IMR-90 (cell line): Measurements from ENCODE around the gene APLN. TPM values are rescaled to one million over a fixed set of nuclear protein-coding genes. Genes with fewer than 3 reads are reported as not detected.

ENCODE experiments used
- ATAC-seq: fragments of 200-7000 bp; cut with Tn5 transposase; 2 replicates; pipeline ENCODE4 v1.9.1; 2020; ENCODE audit warnings: low read depth, mild to moderate bottlenecking, moderate library complexity
- BruUV-seq: library from RNA; stranded (reverse); fragments of 400-500 nt; replicated peaks from 2 replicates; lab custom pipeline; 2021; lab: Mats Ljungman, UMichigan
- CTCF ChIA-PET: fragments of 300-600 bp; formaldehyde crosslinking; extraction: SDS; loops from one replicate; lab custom pipeline; 2021; ENCODE audit warnings: antibody characterized with exemption; lab: Yijun Ruan, JAX
- POLR2A ChIA-PET: fragments of 300-600 bp; sonication (Branson Sonifier 250); formaldehyde crosslinking; loops from one replicate; lab custom pipeline; 2022; ENCODE audit warnings: antibody characterized with exemption; ENCODE audit not compliant: unreplicated experiment; lab: Charles Lee
- DNase-seq: peaks from one replicate; pipeline ENCODE4 v3.0.0; 2013
- H2AFZ ChIP-seq: replicated peaks from 2 replicates; pipeline ENCODE3; 2013; ENCODE audit warnings: low read length, mild to moderate bottlenecking; ENCODE audit not compliant: poor library complexity
- H2AK5ac ChIP-seq: 2 replicates; pipeline ENCODE4 v1.6.1; 2013; ENCODE audit warnings: low read depth, low read length, inconsistent platforms
- H2AK9ac ChIP-seq: replicated peaks from 2 replicates; pipeline ENCODE3; 2013; ENCODE audit warnings: mild to moderate bottlenecking, low read depth, low read length, moderate library complexity; ENCODE audit not compliant: poor library complexity
- H2BK120ac ChIP-seq: 2 replicates; pipeline ENCODE4 v1.6.1; 2013; ENCODE audit warnings: low read depth, low read length, inconsistent platforms
- H2BK15ac ChIP-seq: 3 replicates; pipeline ENCODE4 v1.6.1; 2013; ENCODE audit warnings: low read depth, low read length, inconsistent platforms
- H2BK20ac ChIP-seq: 2 replicates; pipeline ENCODE4 v1.6.1; 2013; ENCODE audit warnings: low read depth, mild to moderate bottlenecking, inconsistent platforms, low read length, moderate library complexity
- H2BK5ac ChIP-seq: 2 replicates; pipeline ENCODE4 v1.6.1; 2013; ENCODE audit warnings: mild to moderate bottlenecking, low read depth, low read length, inconsistent platforms; ENCODE audit not compliant: poor library complexity, severe bottlenecking
- H3K14ac ChIP-seq: replicated peaks from 2 replicates; pipeline ENCODE4 v1.6.1; 2013; ENCODE audit warnings: low read depth, low read length, inconsistent platforms
- H3K18ac ChIP-seq: 2 replicates; pipeline ENCODE4 v1.6.1; 2013; ENCODE audit warnings: low read depth, low read length, control low read depth
- H3K23ac ChIP-seq: 2 replicates; pipeline ENCODE4 v1.6.1; 2013; ENCODE audit warnings: low read depth, low read length, inconsistent platforms
- H3K27ac ChIP-seq: 2 replicates; pipeline ENCODE4 v1.5.1; 2013; ENCODE audit warnings: mild to moderate bottlenecking, control low read depth, low read length; ENCODE audit not compliant: insufficient read depth
- H3K27me3 ChIP-seq: 2 replicates; pipeline ENCODE4 v1.6.1; 2013; ENCODE audit warnings: low read length; ENCODE audit not compliant: control insufficient read depth, insufficient read depth
- H3K36me3 ChIP-seq: 2 replicates; pipeline ENCODE4 v1.6.1; 2013; ENCODE audit warnings: low read length, mixed read lengths; ENCODE audit not compliant: control insufficient read depth, insufficient read depth
- H3K4ac ChIP-seq: 2 replicates; pipeline ENCODE4 v1.6.1; 2013; ENCODE audit warnings: low read depth, low read length, inconsistent platforms
- H3K4me1 ChIP-seq: 2 replicates; pipeline ENCODE4 v1.6.1; 2013; ENCODE audit warnings: low read length, mixed read lengths; ENCODE audit not compliant: control insufficient read depth, insufficient read depth
- H3K4me2 ChIP-seq: 2 replicates; pipeline ENCODE4 v1.6.1; 2013; ENCODE audit warnings: low read depth, mild to moderate bottlenecking, control low read depth, low read length, moderate library complexity
- H3K4me3 ChIP-seq: 2 replicates; pipeline ENCODE4 v1.5.1; 2013; ENCODE audit warnings: low read depth, mild to moderate bottlenecking, control low read depth, low read length, moderate library complexity; ENCODE audit not compliant: insufficient read depth
- H3K56ac ChIP-seq: 2 replicates; pipeline ENCODE4 v1.6.1; 2013; ENCODE audit warnings: low read length, inconsistent platforms; ENCODE audit not compliant: insufficient read depth; ENCODE audit errors: extremely low read depth
- H3K79me1 ChIP-seq, 2 experiments: 2 replicates each; pipeline ENCODE4 v1.6.1; 2013; ENCODE audit warnings: low read length in 2 of 2, inconsistent platforms in 1 of 2, low read depth in 1 of 2
- H3K9ac ChIP-seq: 2 replicates; pipeline ENCODE4 v1.6.1; 2013; ENCODE audit warnings: low read depth, low read length, control low read depth
- H3K9me1 ChIP-seq: 2 replicates; pipeline ENCODE4 v1.6.1; 2013; ENCODE audit warnings: low read length, inconsistent platforms; ENCODE audit not compliant: insufficient read depth
- H3K9me3 ChIP-seq: 2 replicates; pipeline ENCODE4 v1.6.1; 2013; ENCODE audit warnings: low read length; ENCODE audit not compliant: control insufficient read depth, insufficient read depth
- H4K20me1 ChIP-seq: 2 replicates; pipeline ENCODE4 v1.6.1; 2013; ENCODE audit warnings: low read length, inconsistent platforms; ENCODE audit not compliant: insufficient read depth
- H4K5ac ChIP-seq: 2 replicates; pipeline ENCODE4 v1.6.1; 2013; ENCODE audit warnings: mild to moderate bottlenecking, low read depth, low read length, control low read depth
- H4K8ac ChIP-seq, 2 experiments: 2 replicates each; pipeline ENCODE4 v1.6.1; 2013; ENCODE audit warnings: low read depth in 2 of 2, low read length in 2 of 2, control low read depth in 1 of 2, inconsistent platforms in 1 of 2
- H4K91ac ChIP-seq: 2 replicates; pipeline ENCODE4 v1.6.1; 2013; ENCODE audit warnings: low read depth, low read length, inconsistent platforms; ENCODE audit not compliant: insufficient read depth
- BHLHE40 ChIP-seq: fragments of 150-350 bp; IDR thresholded peaks from 2 replicates; pipeline ENCODE4 v1.6.1; 2016; ENCODE audit warnings: mild to moderate bottlenecking, low read depth, low read length
- CEBPB ChIP-seq: IDR thresholded peaks from 2 replicates; pipeline ENCODE4 v1.6.1; 2012; ENCODE audit warnings: low read depth, low read length, improper control_type of control experiment
- CHD1 ChIP-seq: IDR thresholded peaks from 2 replicates; pipeline ENCODE4 v1.6.1; 2012; ENCODE audit warnings: low read depth, low read length, improper control_type of control experiment
- FOS ChIP-seq: fragments of 150-350 bp; IDR thresholded peaks from 2 replicates; pipeline ENCODE4 v1.6.1; 2016; ENCODE audit warnings: low read depth, low read length
- MAFK ChIP-seq: IDR thresholded peaks from 2 replicates; pipeline ENCODE4 v1.6.1; 2012; ENCODE audit warnings: low read depth, low read length, improper control_type of control experiment
- NFE2L2 ChIP-seq: fragments of 150-350 bp; IDR thresholded peaks from 2 replicates; pipeline ENCODE4 v1.6.1; 2016; ENCODE audit warnings: low read depth, mild to moderate bottlenecking, low read length
- RAD21 ChIP-seq: IDR thresholded peaks from 2 replicates; pipeline ENCODE4 v1.6.1; 2012; ENCODE audit warnings: low read length, improper control_type of control experiment
- RCOR1 ChIP-seq: IDR thresholded peaks from 2 replicates; pipeline ENCODE4 v1.6.1; 2012; ENCODE audit warnings: mild to moderate bottlenecking, low read length, improper control_type of control experiment; ENCODE audit not compliant: insufficient replicate concordance
- RFX5 ChIP-seq: IDR thresholded peaks from 2 replicates; pipeline ENCODE4 v1.8.0; 2012; ENCODE audit warnings: low read depth, mild to moderate bottlenecking, low read length, moderate library complexity
- WGBS, 2 experiments: methylation state at CpG; one replicate each; pipeline versions ENCODE4 v1.1.5 to v1.1.7; 2013; ENCODE audit warnings: missing lambda C conversion rate in 2 of 2; ENCODE audit not compliant: insufficient read length in 1 of 2; ENCODE audit errors: extremely low coverage in 2 of 2; 5-methylcytosine and 5-hydroxymethylcytosine counted together
- dilution Hi-C: fragments of 300-500 bp; cut with HindIII; formaldehyde crosslinking; loops from one replicate; pipeline ENCODE4 v1.14.3; 2018; ENCODE audit warnings: low sequenced_read_pairs; ENCODE audit not compliant: unreplicated experiment
- in situ Hi-C: fragments of 300-500 bp; cut with MboI; formaldehyde crosslinking; loops from 3 replicates; pipeline ENCODE4 v1.14.3; 2019; ENCODE audit warnings: low sequenced_read_pairs, inconsistent platforms, mixed read lengths
- intact Hi-C: fragments of 100-400 bp; cut with micrococcal nuclease; formaldehyde crosslinking; loops from 2 replicates; pipeline ENCODE4 v1.10.0; 2022
- polyA plus RNA-seq, 3 experiments: library from polyadenylated mRNA; depleted of rRNA; stranded (reverse); fragments of >200 nt; gene quantifications; 2 replicates each; pipeline ENCODE4 v1.2.3, GENCODE V29; 2012; ENCODE audit warnings: low replicate concordance in 1 of 3
- total RNA-seq: library from RNA; depleted of rRNA; stranded (reverse); fragments of >200 nt; gene quantifications from 2 replicates; pipeline ENCODE4 v1.2.3, GENCODE V29; 2012
- TF ChIP-seq, protein P1 (sequence below): conservative IDR thresholded peaks from 2 replicates; pipeline ENCODE4 v1.5.1; 2012; ENCODE audit warnings: mild to moderate bottlenecking, low read depth, low read length, improper control_type of control experiment
- TF ChIP-seq, protein P2 (sequence below): fragments of 150-350 bp; IDR thresholded peaks from 2 replicates; pipeline ENCODE4 v1.6.1; 2017; ENCODE audit warnings: mild to moderate bottlenecking, antibody characterized with exemption, low read length, low read depth
- TF ChIP-seq, protein P3 (sequence below): fragments of 150-350 bp; IDR thresholded peaks from 2 replicates; pipeline ENCODE4 v1.6.1; 2016; ENCODE audit warnings: low read depth, mild to moderate bottlenecking, low read length, moderate library complexity, borderline replicate concordance

APLN gene
- total and polyA plus RNA-seq, 2 of the 4 experiments (the other 2 are of a cell fraction) = 0.18 to 0.72 TPM

DNA sequence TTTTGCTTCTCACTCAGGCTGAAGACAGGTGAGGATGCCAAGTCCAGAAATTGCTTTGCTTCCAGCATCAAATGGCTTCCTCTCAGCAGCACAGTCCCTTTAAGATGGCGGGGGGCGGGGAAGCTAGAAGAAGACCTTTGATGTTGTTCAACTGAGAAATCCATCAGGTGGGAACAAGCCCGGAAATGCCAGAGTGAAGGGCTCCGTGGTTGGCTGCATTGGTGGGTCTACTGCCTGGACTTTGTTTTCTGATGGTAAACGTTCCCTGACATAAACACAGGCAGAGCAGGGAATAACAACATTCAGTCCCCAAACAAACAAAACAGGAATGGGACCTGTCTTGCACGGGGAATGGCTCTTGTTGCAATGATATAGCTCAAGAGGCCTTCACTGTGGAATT lies 37.3 kb downstream of the APLN start:
- no peak overlapping the region for H3K14ac ChIP-seq
- intact Hi-C loops = no loop called here
- H3K4me3 ChIP-seq = no peak overlapping the region
- dilution Hi-C loops = no loop called here
- no peaks in the 10 kb centered on the region for H3K79me1 ChIP-seq
- no peak overlapping the region for H3K27ac ChIP-seq
- POLR2A ChIA-PET = no interaction called here
- H4K8ac ChIP-seq = no peak overlapping the region
- no peak for ATAC-seq
- no peak overlapping the region for H3K4me2 ChIP-seq
- no peak overlapping the region for H3K4ac ChIP-seq
- no peak overlapping the region for H2AK5ac ChIP-seq
- in situ Hi-C loops = loop anchor here (25.0 kb wide), 2 partner anchors 570 to 1295 kb away; partner anchors contain the start of gene ENOX2
- no peaks in the 10 kb centered on the region for H3K4me1 ChIP-seq
- no peaks in the 10 kb centered on the region for H3K36me3 ChIP-seq
- no peak overlapping the region for H2AK9ac ChIP-seq
- no peaks in the 10 kb centered on the region for H3K9me3 ChIP-seq
- no peaks in the 10 kb centered on the region for H4K20me1 ChIP-seq
- H3K9me1 ChIP-seq = no peaks in the 10 kb centered on the region
- no peak overlapping the region for H2BK120ac ChIP-seq
- no peak overlapping the region for H2BK20ac ChIP-seq
- no peak overlapping the region for H4K91ac ChIP-seq
- 40% methylated on average over 2 of the region's 6 CpGs; no CpG with 5 or more reads in 1 of the 2 experiments for WGBS, 2 experiments
- H3K56ac ChIP-seq = no peak overlapping the region
- DNase-seq = no peak
- CTCF ChIA-PET = no interaction called here
- no peak overlapping the region for H2BK5ac ChIP-seq
- H2AFZ ChIP-seq = no peak overlapping the region
- no peak overlapping the region for H4K5ac ChIP-seq
- TF ChIP-seq BHLHE40 (no peak), MAFK (no peak), RAD21 (no peak), RFX5 (no peak), CEBPB (no peak), NFE2L2 (no peak), FOS (no peak), RCOR1 (no peak), CHD1 (no peak)
- TF ChIP-seq, protein P1, sequence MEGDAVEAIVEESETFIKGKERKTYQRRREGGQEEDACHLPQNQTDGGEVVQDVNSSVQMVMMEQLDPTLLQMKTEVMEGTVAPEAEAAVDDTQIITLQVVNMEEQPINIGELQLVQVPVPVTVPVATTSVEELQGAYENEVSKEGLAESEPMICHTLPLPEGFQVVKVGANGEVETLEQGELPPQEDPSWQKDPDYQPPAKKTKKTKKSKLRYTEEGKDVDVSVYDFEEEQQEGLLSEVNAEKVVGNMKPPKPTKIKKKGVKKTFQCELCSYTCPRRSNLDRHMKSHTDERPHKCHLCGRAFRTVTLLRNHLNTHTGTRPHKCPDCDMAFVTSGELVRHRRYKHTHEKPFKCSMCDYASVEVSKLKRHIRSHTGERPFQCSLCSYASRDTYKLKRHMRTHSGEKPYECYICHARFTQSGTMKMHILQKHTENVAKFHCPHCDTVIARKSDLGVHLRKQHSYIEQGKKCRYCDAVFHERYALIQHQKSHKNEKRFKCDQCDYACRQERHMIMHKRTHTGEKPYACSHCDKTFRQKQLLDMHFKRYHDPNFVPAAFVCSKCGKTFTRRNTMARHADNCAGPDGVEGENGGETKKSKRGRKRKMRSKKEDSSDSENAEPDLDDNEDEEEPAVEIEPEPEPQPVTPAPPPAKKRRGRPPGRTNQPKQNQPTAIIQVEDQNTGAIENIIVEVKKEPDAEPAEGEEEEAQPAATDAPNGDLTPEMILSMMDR = no peak
- TF ChIP-seq, protein P2, sequence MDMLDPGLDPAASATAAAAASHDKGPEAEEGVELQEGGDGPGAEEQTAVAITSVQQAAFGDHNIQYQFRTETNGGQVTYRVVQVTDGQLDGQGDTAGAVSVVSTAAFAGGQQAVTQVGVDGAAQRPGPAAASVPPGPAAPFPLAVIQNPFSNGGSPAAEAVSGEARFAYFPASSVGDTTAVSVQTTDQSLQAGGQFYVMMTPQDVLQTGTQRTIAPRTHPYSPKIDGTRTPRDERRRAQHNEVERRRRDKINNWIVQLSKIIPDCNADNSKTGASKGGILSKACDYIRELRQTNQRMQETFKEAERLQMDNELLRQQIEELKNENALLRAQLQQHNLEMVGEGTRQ = no peak
- TF ChIP-seq, protein P3, sequence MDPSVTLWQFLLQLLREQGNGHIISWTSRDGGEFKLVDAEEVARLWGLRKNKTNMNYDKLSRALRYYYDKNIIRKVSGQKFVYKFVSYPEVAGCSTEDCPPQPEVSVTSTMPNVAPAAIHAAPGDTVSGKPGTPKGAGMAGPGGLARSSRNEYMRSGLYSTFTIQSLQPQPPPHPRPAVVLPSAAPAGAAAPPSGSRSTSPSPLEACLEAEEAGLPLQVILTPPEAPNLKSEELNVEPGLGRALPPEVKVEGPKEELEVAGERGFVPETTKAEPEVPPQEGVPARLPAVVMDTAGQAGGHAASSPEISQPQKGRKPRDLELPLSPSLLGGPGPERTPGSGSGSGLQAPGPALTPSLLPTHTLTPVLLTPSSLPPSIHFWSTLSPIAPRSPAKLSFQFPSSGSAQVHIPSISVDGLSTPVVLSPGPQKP = no peak
- no peak overlapping the region for H3K23ac ChIP-seq
- no peak overlapping the region for H3K9ac ChIP-seq
- H3K18ac ChIP-seq = no peak overlapping the region
- peaks cover 12% of the 10 kb centered on the region for H3K27me3 ChIP-seq
- no peak overlapping the region for H2BK15ac ChIP-seq
- no TSS peak for BruUV-seq
